ENCODE results near the gene PODXL2. TPM values are rescaled to one million over a fixed set of nuclear protein-coding genes. Genes with fewer than 3 reads are reported as not detected.

The PODXL2 gene
- total RNA-seq, 3 donors from 2014 or later: 5.4 to 18.5 (median 16.2) TPM

- Histone ChIP-seq H3K36me3 (ENCODE audit: low read depth) (no peaks in the 10 kb centered on the region), H3K4me3 (no peak overlapping the region), H3K4me1 (ENCODE audit: low read depth) (peaks cover under 1% of the 10 kb centered on the region), H3K9me3 (no peaks in the 10 kb centered on the region)
- no peak for TF ChIP-seq CTCF (IDR thresholded peaks at IDR 0.05)
- intact Hi-C loops (cut with DNase I, micrococcal nuclease): no loop called here
- DNase-seq (peak in 1 of 3 donors; percentile 14), ATAC-seq (no peak)
These were observed 40.7 kb downstream of the PODXL2 start for GRCh38 chr3:127669541-127670228.

- no peak overlapping the region for H3K4me3 ChIP-seq
- H3K9me3 ChIP-seq: no peaks in the 10 kb centered on the region
- no peak for TF ChIP-seq CTCF (IDR thresholded peaks at IDR 0.05)
- no peak for ATAC-seq
- H3K4me1 ChIP-seq (ENCODE audit: low read depth): peaks cover 2% of the 10 kb centered on the region
- H3K36me3 ChIP-seq (ENCODE audit: low read depth): no peaks in the 10 kb centered on the region
- no peak for DNase-seq
- intact Hi-C loops (cut with DNase I, micrococcal nuclease): no loop called here
These were observed 41.2 kb downstream of the PODXL2 start for GRCh38 chr3:127670229-127670559.

GRCh38 chr3:127670761-127671522 lies 42.0 kb downstream of the PODXL2 start:
- ATAC-seq: no peak
- intact Hi-C loops (cut with DNase I, micrococcal nuclease): no loop called here
- no peak for TF ChIP-seq CTCF (IDR thresholded peaks at IDR 0.05)

GRCh38 chr3:127671523-127672428 lies 42.8 kb downstream of the PODXL2 start:
- no peaks in the 10 kb centered on the region for H3K36me3 ChIP-seq (ENCODE audit: low read depth)
- H3K4me1 ChIP-seq (ENCODE audit: low read depth): peaks cover 9% of the 10 kb centered on the region
- intact Hi-C loops (cut with DNase I, micrococcal nuclease): no loop called here
- H3K4me3 ChIP-seq: peak overlapping the region; percentile 56
- DNase-seq (peak in 2 of 3 donors; percentile 67 to 70), ATAC-seq (peak; percentile 39)
- H3K9me3 ChIP-seq: no peaks in the 10 kb centered on the region
- TF ChIP-seq CTCF (IDR thresholded peaks at IDR 0.05): no peak

More at GRCh38 chr3:127670761-127671522, 42.0 kb downstream of the PODXL2 start:
- Histone ChIP-seq H3K4me3 (no peak overlapping the region), H3K9me3 (no peaks in the 10 kb centered on the region), H3K36me3 (ENCODE audit: low read depth) (no peaks in the 10 kb centered on the region), H3K4me1 (ENCODE audit: low read depth) (peaks cover 9% of the 10 kb centered on the region)
- peak in 2 of 3 donors; percentile 25 to 52 for DNase-seq

- no peak for TF ChIP-seq CTCF (IDR thresholded peaks at IDR 0.05)
- Histone ChIP-seq H3K4me3 (peak within 1 kb of the TSS; percentile 71), H3K4me1 (ENCODE audit: low read depth) (peaks cover 9% of the 10 kb centered on the region), H3K9me3 (no peaks in the 10 kb centered on the region), H3K36me3 (ENCODE audit: low read depth) (no peaks in the 10 kb centered on the region)
- intact Hi-C loops (cut with DNase I, micrococcal nuclease): no loop called here
- ATAC-seq (peak; percentile 91), DNase-seq (peak; percentile 92 to 96 (median 93))
These were observed 43.6 kb downstream of the PODXL2 start, which contains the start of gene ABTB1 for GRCh38 chr3:127672429-127673190. ABTB1 (plus strand) TSS chr3:127672952; CDS start chr3:127673026, 74 bp downstream.

Data from mucosa of descending colon (tissue), 3 donors.